ENCODE results near the gene IFRD1.
"Not testable (repeated sequence)": the region's sequence is repeated elsewhere in the genome, so short reads cannot be mapped to it uniquely, and the experiment has no call there.

IFRD1 gene

DNA sequence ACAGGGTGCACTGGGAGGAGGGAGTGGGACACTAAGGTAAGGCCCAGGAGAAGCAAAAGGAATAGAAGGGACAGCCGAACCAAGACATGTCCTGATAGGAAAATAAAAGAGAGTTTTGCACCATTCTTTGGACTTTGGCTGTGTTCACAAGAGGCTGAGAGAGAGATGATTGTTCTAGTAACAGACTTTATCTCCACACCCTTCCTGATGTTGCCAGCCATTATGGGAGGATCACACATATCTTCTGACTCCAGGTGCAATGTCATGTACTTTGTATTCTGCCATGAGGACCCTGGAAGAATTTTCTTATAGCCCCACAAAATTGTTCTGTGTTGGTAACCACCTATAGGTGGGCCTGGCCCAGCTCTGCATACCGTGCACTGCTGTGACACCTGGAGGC, 41.9 kb downstream of the IFRD1 start:
- no peak for DNase-seq

DNA sequence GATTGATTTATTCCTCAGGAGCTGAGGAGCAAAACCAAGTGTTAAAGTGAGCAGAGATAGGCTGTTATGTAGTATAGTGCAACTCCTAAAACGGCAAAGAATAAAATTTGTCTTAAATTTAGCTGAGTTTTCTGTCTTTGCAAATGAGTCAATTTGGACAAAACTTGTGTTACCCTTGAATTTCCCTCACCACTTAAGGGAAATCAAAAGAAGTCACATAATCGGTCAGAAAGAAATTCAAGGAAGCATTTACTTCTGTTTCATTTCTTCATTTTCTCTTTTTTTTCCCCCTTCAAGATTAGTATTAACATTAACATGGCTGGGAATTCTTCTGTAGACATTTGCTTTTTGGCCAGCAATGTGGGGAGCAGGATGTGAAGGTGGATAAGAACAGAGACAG, 44.4 kb downstream of the IFRD1 start:
- no peak for DNase-seq

DNA sequence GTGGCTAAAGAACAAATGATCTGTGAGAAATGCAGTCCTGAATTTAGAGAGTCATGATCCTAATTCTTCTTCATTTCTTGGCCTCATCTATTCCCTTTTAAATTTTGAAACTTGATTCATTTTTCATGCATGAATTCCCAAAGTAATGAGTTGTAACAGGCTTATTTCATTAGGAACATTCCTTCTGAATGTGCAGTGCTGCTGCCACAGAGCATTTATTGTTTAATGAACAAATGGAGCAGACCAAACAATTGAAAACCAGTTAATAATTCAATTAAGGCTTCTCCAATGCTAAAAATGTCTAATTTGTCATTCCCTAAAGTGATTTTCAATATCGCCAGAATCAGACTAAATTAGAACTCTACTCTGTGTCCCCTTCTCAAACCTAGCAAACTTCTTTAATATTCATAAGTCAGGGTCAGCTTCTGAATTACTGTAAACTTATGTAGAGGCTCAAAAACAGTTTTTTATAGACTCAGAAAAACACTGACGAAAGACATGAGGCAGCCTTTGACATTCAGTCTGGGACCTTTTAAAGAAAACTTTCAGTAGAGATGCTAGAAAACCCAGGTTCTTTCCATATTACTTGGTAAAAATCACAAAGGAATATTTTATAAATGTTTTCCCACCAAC, 45.0 kb downstream of the IFRD1 start:
- no peak for DNase-seq

DNA sequence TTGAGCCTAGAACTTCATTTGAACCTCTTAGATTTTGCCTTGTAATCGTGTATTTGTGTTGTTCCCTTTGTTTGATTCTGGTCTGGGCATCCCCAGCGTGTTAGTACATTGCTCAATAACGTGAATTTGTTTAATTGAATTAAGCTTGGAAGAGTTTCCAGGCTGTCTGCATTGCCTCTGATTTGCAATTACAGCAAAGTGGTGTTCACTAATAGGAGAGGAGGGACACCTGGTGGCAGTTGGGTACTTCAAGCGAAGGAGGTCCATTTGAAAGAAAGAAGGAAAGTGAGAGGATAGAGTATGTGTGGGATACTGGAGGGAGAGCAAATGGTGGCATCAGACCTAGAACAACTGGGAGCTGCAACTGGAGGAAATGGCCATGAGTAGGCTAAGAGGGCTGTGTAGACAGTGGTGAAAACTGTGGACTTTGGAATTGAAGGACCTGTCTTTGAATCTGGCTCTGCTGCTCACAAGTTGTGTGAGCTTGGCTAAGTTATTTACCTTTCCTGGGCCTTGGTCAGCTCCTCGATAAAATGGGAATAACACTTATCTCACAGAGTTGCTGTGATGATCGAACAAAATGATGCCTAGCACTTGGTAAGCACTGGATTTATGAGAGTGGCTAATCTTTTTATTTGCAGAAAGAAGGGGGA, 45.7 kb downstream of the IFRD1 start:
- DNase-seq: peak; percentile 35

DNA sequence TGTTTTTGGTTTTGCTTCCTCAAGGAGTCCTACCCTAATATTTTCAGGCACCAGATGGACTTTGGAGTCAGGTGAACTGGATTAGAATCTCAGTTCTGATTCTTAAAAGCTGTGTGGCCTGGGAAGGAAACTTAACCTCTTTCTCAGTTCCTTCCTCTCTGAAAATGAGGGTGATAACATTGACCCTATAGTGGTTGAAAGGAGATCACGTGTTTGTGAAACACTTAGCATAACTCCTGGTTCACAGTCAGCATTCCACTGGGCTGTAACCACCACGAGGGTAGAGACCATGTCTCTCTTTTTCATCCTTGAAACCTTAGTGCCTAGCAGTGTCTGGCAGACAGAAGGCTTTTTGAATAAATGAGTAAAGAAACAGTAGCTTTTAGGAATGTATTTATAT, 47.2 kb downstream of the IFRD1 start:
- DNase-seq: no peak

DNA sequence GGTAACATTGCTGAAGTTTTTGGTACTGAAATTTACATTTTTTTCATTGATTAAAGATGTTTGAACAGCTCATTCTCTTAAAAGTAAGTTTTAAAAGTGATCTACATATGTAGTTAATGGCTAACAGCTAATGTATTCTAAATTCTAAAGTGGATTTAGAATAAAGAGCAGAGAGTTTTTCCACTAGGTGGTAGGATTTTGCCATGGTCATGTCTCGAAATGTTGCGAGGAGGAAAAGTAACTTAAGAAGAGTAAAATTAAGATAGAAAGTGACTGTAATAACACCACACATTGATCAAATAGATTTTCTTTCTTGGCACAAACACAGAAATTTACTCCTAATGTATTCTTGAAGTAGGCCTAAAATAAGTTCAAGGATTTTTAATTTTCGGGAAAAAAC, 50.4 kb downstream of the IFRD1 start:
- no peak for DNase-seq

DNA sequence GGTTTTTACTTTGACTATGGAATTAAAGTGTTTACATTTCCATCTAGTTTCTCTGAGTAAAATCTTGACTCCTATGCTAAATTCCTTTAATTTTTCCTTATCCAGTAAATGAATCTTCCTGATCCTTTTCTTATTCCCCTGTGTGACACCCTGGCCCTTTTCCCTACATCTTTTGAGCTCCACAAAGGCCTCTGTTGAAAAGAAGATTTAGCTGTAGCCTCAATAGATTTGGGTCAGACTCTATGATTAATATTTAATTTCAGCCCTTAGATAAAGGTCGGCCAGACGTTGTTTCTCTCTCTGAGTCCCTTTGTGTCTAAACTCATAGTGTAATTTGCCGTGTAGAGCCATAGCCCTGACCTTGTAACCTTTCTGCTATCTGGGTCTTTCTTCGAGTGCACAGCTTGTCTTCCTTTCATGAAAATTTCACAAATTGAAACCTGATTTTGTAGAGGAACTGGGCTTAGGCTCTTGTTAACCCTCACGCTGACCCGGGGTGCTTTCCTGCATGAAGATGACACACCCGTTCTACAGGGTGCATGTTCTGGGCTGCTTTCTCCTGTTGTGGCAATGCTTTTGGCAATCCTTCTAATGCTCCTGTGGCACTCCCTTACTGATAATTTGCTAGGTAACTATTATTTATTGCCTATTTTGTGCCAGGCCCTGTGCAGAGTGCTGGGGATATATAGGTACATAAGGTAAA, 51.7 kb downstream of the IFRD1 start:
- DNase-seq: no peak

DNA sequence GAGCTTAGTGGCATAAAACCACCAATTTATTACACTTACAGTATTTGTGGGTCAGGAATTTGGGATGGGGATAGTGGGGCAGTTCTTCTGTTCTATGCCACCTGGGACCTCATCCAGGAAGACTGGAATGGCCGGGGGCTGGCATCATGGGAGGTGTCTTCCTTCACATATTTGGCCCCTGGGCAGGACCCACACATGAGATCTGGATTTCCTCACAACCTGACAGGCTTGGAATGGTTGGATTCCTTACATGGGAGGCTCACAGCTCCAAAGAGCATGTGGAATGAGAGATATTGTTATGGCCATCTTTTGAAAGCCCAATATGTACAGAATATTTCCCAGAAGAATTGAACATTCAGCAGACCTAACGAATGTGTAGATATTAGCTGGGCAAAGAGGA, 52.4 kb downstream of the IFRD1 start:
- no peak for DNase-seq

DNA sequence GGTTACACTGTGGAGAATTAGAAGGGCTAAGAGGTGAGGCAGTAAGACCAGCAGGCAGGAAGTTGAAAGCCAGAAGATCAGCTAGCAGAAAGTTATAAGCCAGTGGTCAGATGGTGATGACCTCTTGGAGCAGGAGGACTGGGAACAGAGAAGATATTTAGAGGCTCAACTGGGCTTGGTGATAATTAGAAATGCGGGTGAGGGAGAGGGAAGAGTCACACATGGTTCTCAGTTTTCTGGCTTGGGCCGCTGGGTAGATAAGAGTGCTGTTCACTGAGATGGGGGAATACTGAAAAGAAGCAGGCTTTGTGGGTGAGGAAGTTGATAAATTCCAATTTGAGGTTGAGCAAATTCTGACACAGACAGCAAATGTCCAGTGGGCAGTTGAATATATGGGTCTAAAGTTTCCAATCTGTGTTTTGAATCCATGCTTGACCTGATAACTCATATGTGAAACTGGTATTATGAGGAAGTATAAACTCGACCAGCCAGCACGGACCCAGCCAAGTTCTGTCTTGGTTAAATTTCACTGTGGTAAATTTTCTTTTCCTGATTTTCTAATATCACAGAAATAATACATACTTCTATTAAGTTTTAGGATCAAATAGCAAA, 53.2 kb downstream of the IFRD1 start:
- no peak for DNase-seq

DNA sequence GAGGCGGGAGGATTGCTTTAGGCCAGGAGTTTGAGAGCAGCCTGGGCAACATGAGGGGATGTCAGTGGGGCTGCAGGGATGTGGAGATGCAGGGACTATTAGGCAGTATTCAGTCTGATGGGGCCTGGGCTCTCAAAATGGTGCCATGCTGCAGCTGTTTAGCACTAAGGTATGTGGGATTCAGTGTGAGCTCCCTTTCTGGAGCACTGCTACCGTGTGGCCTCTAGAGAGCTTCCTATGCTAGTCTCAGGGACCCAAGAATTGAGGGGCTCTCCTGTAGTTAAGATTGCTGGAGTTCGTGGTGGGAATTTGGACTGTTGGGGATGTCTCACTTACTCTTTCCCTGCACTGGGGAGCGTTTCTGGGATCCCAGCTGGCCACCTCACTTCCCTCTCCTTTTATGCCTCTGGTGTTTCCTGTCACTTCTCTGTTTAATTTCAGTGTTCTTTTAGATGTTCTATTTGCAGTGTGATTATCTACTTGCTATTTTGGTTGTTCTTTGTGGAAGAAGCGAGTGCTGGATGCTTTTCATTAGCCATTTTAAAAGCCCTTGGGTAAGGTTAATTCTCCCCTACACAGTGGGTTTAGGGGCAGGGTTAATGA, 53.9 kb downstream of the IFRD1 start:
- DNase-seq: no peak

DNA sequence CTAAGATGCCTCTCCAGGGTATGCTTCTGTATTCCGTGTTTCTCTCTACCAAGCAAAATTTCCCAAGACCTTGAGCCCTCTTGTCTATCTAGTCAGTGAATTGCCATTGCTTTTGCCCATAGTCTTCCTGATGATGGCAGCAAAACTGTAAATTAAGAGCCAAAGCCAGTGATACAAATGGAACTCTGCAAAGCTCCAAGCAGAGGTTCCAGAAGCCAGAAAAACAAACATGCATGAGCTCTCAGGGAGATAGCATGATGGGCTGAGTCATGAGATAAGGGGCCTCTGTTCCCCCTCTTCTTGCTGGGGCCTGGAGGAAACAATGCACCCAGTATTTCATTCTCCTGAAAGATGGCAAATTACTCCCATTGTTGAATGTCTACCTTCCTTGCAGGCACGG, 55.2 kb downstream of the IFRD1 start:
- no peak for DNase-seq

DNA sequence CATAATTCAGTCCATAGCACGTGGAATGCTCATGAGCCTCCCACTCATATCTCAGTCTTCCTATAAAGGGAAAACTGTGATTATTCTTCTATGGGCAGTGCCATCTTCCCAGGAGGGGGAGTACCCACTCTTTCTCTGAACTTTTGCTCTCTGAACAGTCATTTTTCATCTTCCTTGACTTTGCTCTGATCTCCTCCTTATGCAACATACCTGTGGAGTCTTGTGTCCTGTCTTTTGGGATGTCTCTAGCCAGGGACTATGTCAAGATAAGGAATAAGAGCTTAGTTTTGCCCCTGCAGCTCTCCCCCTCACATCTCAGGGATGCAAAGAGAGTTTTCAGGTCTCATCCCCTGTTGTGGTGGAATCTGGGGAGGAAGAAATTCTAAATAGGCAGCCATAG, 58.1 kb downstream of the IFRD1 start:
- no peak for DNase-seq

DNA sequence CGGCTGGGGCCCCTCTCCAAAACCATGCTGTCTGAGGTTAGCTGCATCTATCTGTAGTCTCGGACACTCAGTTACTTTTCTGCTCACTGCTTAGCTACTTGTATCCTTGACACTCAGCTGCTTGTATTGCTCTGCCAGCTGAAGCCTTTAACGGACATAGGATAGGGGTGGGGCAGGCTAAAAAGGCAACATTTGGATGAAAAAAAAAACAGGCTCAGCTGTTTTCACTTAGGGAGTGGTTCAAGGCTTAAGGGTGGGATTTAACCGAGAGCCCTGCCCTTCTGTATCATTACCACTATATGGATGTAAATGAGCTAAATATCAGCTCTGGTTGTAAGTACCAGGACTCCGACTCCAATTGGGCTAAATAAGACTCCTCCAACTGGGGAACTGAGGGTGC, 59.1 kb downstream of the IFRD1 start:
- DNase-seq: peak; percentile 19

DNA sequence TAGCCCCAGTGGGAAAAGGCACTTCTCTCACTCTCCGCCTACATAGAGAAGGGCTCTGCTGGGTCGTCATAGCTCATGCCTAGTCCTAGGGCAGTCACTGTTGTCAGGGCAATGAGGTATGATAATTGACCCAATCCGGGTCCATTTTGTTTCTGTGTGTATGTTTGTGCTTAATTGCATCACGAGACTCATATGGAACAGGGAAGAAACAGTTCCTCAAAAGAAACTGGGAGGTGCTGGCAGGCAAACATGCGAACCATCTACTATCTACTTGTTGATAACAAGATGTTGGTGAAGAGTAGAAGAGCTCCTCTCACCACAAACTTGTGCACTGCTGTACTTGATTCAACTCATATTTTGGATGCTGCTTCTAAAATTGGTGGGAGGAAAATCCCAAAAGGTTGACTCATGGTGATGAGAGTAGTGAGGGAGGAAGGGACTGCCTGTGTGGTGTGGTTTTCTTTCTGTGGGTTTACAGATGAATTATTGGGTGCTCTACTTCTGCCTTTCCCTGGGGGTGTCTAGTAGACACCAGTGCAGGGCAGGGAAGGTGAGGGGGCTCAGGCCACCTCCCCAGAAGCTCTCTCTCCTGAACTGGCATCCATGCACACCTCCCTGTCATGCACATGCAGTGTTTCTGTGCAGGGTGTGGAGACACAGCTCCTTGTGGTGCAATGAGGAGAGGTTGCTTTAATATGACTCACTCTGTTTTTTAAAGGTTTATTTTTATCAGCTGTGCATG, 59.9 kb downstream of the IFRD1 start:
- no peak for DNase-seq

DNA sequence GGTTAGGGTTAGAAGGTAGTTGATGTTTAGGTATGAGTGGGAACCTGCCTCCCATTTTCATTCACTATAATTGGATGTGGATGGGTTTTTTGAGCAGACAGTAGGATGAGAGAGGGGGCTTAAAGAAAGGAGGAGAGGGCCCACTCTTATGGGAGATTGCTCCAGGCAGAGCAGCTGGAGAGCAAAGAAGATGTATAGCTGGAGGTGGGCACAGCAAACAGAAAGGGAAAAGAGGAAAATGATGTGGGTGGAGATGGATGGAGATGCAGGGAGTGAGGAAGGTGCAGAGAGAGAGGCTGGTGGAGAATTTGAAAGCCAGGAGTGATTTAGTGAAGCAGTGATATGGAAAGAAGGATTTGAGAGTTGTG, 60.5 kb downstream of the IFRD1 start:
- no peak for DNase-seq

DNA sequence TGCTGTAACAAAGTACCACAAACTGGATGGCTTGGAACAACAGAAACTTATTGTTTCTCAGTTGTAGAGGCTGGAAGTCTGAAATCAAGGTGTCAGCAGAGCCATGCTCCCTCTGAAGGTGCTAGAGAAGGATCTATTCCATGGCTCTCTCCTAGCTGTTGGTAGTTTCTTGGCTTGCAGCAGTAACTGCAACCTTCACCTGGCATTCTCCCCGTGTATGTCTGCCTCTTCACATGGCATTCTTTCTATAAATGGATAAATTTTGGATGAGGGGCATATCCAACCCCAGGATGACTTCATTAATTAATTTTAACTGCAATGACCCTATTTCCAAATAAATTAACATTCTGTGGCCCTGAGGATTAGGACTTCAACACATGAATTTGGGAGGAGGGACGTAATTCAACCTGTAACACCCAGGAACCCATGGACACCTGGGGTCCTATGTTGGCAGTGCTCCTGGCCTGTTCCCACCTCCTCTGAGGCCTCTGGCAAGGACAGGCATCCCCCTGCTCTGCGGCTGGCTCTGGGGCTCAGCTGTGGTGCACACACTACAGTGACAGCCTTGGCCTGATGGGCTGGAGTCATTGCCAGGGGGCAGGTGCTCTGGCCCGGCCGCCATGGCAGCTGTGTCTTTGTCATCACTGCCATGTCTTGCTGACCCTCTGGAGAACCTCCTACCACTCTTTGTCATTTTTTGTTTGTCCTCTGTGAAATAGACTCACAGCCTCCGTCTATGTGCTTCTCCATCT, 61.4 kb downstream of the IFRD1 start:
- DNase-seq: no peak

DNA sequence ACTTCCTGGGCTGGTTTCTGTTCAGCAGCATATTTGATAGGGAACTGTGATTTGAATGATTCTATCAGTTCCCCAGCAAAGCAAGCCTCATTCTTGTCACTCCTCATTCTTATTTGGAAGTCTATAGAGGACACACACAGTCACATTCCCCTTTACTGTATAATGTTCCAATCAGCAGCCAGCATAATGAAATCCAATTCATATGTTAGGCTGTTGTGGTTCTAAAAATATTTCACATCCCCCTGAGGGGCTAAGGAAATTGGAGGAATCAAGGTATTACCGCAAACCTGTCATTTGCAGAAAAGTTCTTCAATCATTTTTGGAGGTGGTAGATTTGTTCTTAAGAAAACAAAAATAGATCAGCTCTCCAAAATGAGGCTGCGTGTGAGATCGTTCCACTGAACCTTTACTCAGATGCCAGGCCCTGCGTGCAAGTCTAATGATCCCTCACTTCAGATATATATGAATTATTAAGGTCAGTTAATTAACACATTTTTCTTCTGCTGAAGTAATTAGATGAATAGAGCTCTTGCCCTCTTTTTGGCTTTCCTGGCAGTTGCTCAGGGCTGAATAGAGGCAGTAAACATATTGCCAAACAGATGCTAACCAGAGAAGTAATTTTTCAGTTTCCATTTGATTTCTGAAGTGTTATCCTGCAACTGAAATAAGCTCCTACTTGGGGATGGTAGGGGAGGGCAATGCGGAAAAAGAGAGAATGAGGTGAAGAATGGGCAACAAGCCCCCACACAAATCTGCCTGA, 62.4 kb downstream of the IFRD1 start:
- DNase-seq: no peak

DNA sequence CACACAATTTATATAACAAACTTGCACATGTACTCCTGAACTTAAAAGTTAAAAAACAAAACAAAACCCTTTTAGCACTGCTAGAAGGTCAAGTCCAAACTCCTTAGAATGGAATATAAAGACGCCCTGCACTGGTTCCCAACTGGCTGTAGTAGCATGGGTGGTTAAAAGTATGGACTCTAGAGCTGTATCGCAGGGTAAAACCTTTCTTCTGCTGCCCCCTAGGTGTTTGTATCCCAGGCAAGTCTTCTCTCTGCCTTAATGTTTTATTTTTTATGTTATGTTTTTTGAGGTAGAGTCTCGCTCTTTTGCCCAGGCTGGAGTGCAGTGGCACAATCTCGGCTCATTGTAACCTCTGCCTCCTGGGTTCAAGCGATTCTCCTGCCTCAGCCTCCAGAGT, 65.7 kb downstream of the IFRD1 start:
- DNase-seq: no peak

DNA sequence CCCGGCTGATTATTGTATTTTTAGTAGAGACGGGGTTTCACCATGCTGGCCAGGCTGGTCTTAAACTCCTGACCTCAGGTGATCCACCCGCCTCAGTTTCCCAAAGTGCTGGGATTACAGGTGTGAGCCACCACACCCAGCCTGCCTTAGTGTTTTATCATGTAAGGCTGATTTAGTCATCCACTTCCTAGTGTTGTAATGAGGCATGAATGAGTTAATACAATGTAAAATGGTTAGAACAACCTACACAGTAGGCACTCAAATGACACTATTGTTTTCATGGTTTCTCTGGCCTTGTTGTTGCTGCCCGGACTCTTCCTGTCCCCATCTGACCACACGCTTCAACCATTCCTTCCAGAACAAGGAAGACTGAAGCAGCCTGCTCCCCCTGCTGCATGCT, 66.2 kb downstream of the IFRD1 start:
- not testable (repeated sequence) for DNase-seq

DNA sequence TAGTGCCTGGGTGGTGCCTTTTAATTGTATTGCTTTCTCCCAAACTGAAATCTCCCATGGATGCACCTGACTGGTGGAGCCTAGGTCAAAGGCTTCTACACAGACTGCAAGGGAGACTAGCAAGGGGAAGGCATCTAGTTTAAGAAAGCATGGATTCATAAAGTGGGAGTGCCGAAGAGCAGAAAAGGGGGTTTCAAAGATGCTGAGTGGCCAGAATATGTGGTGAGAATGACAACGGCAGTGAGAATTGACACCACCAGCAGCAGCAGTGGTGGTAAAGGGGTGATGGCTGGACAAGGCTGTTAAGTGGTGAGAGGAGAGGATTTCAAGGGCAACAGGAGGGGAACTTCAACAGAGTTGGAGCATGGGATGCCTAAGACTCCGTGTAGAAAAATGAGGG, 67.2 kb downstream of the IFRD1 start:
- DNase-seq: no peak

DNA sequence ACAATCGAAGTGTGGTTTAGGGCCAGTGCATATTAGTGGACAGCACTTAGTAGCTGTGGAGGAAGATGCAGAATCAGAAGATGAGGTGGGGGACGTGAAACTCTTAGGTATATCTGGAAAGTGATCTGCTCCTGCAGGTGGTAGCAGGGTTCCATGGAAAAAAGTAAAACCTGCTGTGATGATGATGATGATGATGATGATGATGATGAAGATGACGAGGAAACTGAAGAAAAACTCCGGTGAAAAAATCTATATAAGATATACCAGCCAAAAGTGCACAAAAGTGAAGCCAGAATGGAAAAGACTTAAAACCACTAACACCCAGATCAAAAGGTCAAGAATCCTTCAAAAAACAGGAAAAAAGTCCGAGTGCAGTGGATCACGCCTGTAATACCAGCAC, 70.5 kb downstream of the IFRD1 start:
- DNase-seq: no peak

All from right hindlimb (tissue), 1 donor.